ENCODE results near the gene PRDM12.
A peak's percentile ranks its signal among the peaks of the same experiment; 100 is the strongest.

DNA sequence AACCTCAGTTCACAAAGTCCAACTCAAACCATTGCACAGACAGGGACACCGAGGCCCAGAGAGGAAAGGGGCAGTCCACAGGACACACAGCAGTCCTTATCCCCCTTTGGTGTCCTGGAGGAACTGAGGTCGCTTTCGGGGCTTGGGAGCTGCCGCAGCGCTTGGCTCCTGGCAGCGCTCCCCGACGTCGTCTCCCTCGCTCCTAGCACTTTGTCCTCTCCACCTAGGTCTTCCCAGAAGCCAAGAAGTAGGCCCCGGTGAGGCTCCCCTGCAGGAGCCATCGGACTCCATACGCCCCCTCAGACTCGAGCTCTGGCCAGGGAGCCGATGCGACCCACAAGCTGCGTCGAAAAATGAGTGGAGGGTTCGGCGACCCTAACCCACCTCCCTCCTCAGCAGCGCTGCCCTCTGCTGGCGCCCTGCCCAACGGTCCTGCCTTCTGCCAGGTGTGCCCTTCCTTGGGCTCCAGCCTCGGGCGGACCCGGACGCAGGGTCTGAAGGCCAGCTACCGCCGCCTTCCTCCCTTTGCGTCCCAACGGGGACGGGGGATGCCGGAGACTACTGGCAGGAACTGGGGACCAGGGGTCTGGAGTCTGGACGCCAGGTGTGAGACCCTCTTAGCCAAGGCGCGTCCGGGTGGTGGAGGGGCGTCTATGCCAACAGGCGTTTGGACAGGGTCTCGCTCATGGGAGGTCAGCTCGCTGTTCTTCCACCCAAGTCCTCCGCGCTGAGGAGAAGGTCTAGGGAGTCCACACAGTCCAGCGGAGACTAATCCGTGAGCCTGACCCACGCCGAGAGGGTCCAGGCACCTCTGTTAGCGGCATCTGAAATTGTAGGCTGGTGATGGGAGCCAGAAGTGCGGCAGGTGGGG lies 2.1 kb upstream of the PRDM12 start:
- TF ChIP-seq, protein P1, sequence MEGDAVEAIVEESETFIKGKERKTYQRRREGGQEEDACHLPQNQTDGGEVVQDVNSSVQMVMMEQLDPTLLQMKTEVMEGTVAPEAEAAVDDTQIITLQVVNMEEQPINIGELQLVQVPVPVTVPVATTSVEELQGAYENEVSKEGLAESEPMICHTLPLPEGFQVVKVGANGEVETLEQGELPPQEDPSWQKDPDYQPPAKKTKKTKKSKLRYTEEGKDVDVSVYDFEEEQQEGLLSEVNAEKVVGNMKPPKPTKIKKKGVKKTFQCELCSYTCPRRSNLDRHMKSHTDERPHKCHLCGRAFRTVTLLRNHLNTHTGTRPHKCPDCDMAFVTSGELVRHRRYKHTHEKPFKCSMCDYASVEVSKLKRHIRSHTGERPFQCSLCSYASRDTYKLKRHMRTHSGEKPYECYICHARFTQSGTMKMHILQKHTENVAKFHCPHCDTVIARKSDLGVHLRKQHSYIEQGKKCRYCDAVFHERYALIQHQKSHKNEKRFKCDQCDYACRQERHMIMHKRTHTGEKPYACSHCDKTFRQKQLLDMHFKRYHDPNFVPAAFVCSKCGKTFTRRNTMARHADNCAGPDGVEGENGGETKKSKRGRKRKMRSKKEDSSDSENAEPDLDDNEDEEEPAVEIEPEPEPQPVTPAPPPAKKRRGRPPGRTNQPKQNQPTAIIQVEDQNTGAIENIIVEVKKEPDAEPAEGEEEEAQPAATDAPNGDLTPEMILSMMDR (IDR thresholded peaks at IDR 0.05; ENCODE audit: borderline replicate concordance, extremely low read depth, low read length, poor library complexity, severe bottlenecking) = peak; percentile 19
- no peak for TF ChIP-seq EZH2 (IDR thresholded peaks at IDR 0.05; ENCODE audit: borderline replicate concordance, low read depth, low read length, severe bottlenecking)

Measured in DND-41 (cell line).